Activated CD8-positive, alpha-beta memory T cell treated with anti-CD3 and anti-CD28 coated beads for 24 hours (primary cell): ENCODE measurements around the gene PLCB1.

Source experiments
- DNase-seq: peaks from one replicate; pipeline ENCODE4 v3.0.0-alpha.2; 2020

The PLCB1 gene

GRCh38 chr20:8129211-8129976, 2.7 kb upstream of the PLCB1 start:
- no peak for DNase-seq

GRCh38 chr20:8130840-8131526, 1.1 kb upstream of the PLCB1 start:
- no peak for DNase-seq

GRCh38 chr20:8132484-8133309, 631 bp downstream of the PLCB1 start:
- peak; percentile 62 for DNase-seq

- DNase-seq = no peak
Observed at GRCh38 chr20:8133310-8133768, 1.3 kb downstream of the PLCB1 start.

GRCh38 chr20:8133851-8134451, 1.9 kb downstream of the PLCB1 start:
- DNase-seq = no peak

- DNase-seq = no peak
Observed at GRCh38 chr20:8139899-8140298, 7.8 kb downstream of the PLCB1 start.

- DNase-seq = no peak
Observed at GRCh38 chr20:8143474-8143873, 11.4 kb downstream of the PLCB1 start.

- DNase-seq = no peak
Observed at GRCh38 chr20:8144282-8145245, 12.5 kb downstream of the PLCB1 start.

GRCh38 chr20:8145246-8146168, 13.4 kb downstream of the PLCB1 start:
- DNase-seq = no peak

- no peak for DNase-seq
Observed at GRCh38 chr20:8147476-8147875, 15.4 kb downstream of the PLCB1 start.

GRCh38 chr20:8148501-8148900, 16.4 kb downstream of the PLCB1 start:
- DNase-seq = no peak

GRCh38 chr20:8150591-8150990, 18.5 kb downstream of the PLCB1 start:
- no peak for DNase-seq

- DNase-seq = no peak
Observed at GRCh38 chr20:8151372-8151771, 19.3 kb downstream of the PLCB1 start.

- no peak for DNase-seq
Observed at GRCh38 chr20:8152183-8152582, 20.1 kb downstream of the PLCB1 start.

- DNase-seq = no peak
Observed at GRCh38 chr20:8152847-8153246, 20.8 kb downstream of the PLCB1 start.

- no peak for DNase-seq
Observed at GRCh38 chr20:8153281-8153908, 21.3 kb downstream of the PLCB1 start.

- no peak for DNase-seq
Observed at GRCh38 chr20:8154638-8155037, 22.6 kb downstream of the PLCB1 start.

- DNase-seq = no peak
Observed at GRCh38 chr20:8155229-8155628, 23.2 kb downstream of the PLCB1 start.

GRCh38 chr20:8155812-8156211, 23.7 kb downstream of the PLCB1 start:
- DNase-seq = no peak
